ENCODE results near the gene OPTN. TPM values are rescaled to one million over a fixed set of nuclear protein-coding genes. Genes with fewer than 3 reads are reported as not detected.

OPTN gene
- total RNA-seq, 4 donors from 2014 or later = 69.0 to 103 (median 82.2) TPM

GRCh38 chr10:13068484-13068883 lies 31.5 kb upstream of the OPTN start:
- no peak for TF ChIP-seq POLR2A (IDR thresholded peaks at IDR 0.05)
- TF ChIP-seq CTCF (IDR thresholded peaks at IDR 0.05) = no peak
- no peak for TF ChIP-seq EP300 (IDR thresholded peaks at IDR 0.05)
- no peak for TF ChIP-seq POLR2AphosphoS5 (IDR thresholded peaks at IDR 0.05)
- H3K27ac ChIP-seq = no peak overlapping the region
- no peaks in the 10 kb centered on the region for H3K4me1 ChIP-seq
- H3K9me3 ChIP-seq = no peaks in the 10 kb centered on the region
- peaks cover 14% of the 10 kb centered on the region for H3K27me3 ChIP-seq
- H3K36me3 ChIP-seq = no peaks in the 10 kb centered on the region
- no peak for ATAC-seq
- H3K4me3 ChIP-seq = no peak overlapping the region
- 90 to 93% methylated on average over 2 of the region's 2 CpGs for WGBS, 2 donors (ENCODE audit: low coverage in 1 of 2)

- WGBS, 2 donors (ENCODE audit: low coverage in 1 of 2) = 90% methylated on average over 3 of the region's 3 CpGs; no CpG with 5 or more reads in 1 of the 2 donors
- no peak for ATAC-seq
- H3K36me3 ChIP-seq = no peaks in the 10 kb centered on the region
- no peak overlapping the region for H3K27ac ChIP-seq
- H3K9me3 ChIP-seq = no peaks in the 10 kb centered on the region
- H3K4me3 ChIP-seq = no peak overlapping the region
- H3K27me3 ChIP-seq = no peaks in the 10 kb centered on the region
- TF ChIP-seq POLR2AphosphoS5 (IDR thresholded peaks at IDR 0.05) (no peak), CTCF (IDR thresholded peaks at IDR 0.05) (no peak), POLR2A (IDR thresholded peaks at IDR 0.05) (no peak), EP300 (IDR thresholded peaks at IDR 0.05) (no peak)
- H3K4me1 ChIP-seq = no peaks in the 10 kb centered on the region
Measured at GRCh38 chr10:13072339-13072738, 27.6 kb upstream of the OPTN start.

- Histone ChIP-seq H3K9me3 (peaks cover 0 to 16% (median 0%) of the 10 kb centered on the region in 3 donors), H3K4me1 (no peaks in the 10 kb centered on the region)
- 12 to 26% methylated on average over 18 of the region's 18 CpGs for WGBS, 2 donors (ENCODE audit: low coverage in 1 of 2)
Measured at GRCh38 chr10:13074563-13075451, 25.2 kb upstream of the OPTN start.

GRCh38 chr10:13078912-13079775 lies 20.8 kb upstream of the OPTN start:
- WGBS, 2 donors (ENCODE audit: low coverage in 1 of 2) = 85 to 86% methylated on average over 9 to 13 of the region's 16 CpGs
- no peaks in the 10 kb centered on the region for H3K27me3 ChIP-seq
- H3K27ac ChIP-seq = no peak overlapping the region
- peaks cover 0 to 55% (median 0%) of the 10 kb centered on the region in 3 donors for H3K9me3 ChIP-seq
- H3K36me3 ChIP-seq = no peaks in the 10 kb centered on the region
- no peak for ATAC-seq
- H3K4me1 ChIP-seq = no peaks in the 10 kb centered on the region
- TF ChIP-seq POLR2AphosphoS5 (IDR thresholded peaks at IDR 0.05) = no peak
- TF ChIP-seq CTCF (IDR thresholded peaks at IDR 0.05) = no peak
- no peak for TF ChIP-seq EP300 (IDR thresholded peaks at IDR 0.05)
- no peak for TF ChIP-seq POLR2A (IDR thresholded peaks at IDR 0.05)
- no peak overlapping the region for H3K4me3 ChIP-seq

More at GRCh38 chr10:13074563-13075451, 25.2 kb upstream of the OPTN start:
- TF ChIP-seq POLR2A (IDR thresholded peaks at IDR 0.05) (no peak), EP300 (IDR thresholded peaks at IDR 0.05) (no peak), POLR2AphosphoS5 (IDR thresholded peaks at IDR 0.05) (no peak), CTCF (IDR thresholded peaks at IDR 0.05) (peak; percentile 51 to 85 (median 69))
- Histone ChIP-seq H3K27me3 (no peaks in the 10 kb centered on the region), H3K4me3 (no peak overlapping the region), H3K27ac (no peak overlapping the region), H3K36me3 (no peaks in the 10 kb centered on the region)
- peak; percentile 79 for ATAC-seq

All from gastroesophageal sphincter (tissue), 4 donors.